Measurements from ENCODE around the gene BICD1.

- TF ChIP-seq CTCF (conservative IDR thresholded peaks at IDR 0.05) (no peak), EZH2 (IDR thresholded peaks at IDR 0.05; ENCODE audit: low read depth) (no peak)
These were observed 15.0 kb upstream of the BICD1 start for GRCh38 chr12:32091696-32092095.

Data from PC-9 (cell line).